H1 (cell line): ENCODE results near the gene PIK3R1. TPM values are rescaled to one million over a fixed set of nuclear protein-coding genes. Genes with fewer than 3 reads are reported as not detected.
A peak's percentile ranks its signal among the peaks of the same experiment; 100 is the strongest.

Source experiments
- RAD21 ChIP-seq, 2 experiments: IDR thresholded peaks in 1 of 2; conservative IDR thresholded peaks in 1 of 2; 2 replicates each; pipeline ENCODE4 v1.6.1; 2011; ENCODE audit warnings: low read depth in 2 of 2, low read length in 2 of 2, improper control_type of control experiment in 1 of 2, inconsistent platforms in 1 of 2, mild to moderate bottlenecking in 1 of 2, moderate library complexity in 1 of 2
- polyA plus RNA-seq, 7 experiments: library from polyadenylated mRNA; depleted of rRNA in 3 of 7; stranded (reverse) in 5 of 7; unstranded in 2 of 7; fragments of >200 nt in 5 of 7; fragments of 200-250 nt in 2 of 7; gene quantifications; 1 replicate in 5 of 7; 2 replicates in 1 of 7; 4 replicates in 1 of 7; pipeline versions ENCODE4 v1.2.1 to v1.2.3, GENCODE V29; 2011 to 2013; ENCODE audit warnings: missing spikeins in 2 of 7, mixed read lengths in 2 of 7
- total RNA-seq: library from RNA; stranded (reverse); fragmentation: NEBNext Ultra II Directional; extraction: Animal tissue kit (Norgen Biotek cat#: 25700); gene quantifications from 2 replicates; pipeline ENCODE4 v1.2.1, GENCODE V29; 2021

Gene PIK3R1
- total and polyA plus RNA-seq, 2 of the 8 experiments (the other 6 are each of a cell fraction or from before 2014, with no cell fraction given): 2.3 to 13.7 TPM

GRCh38 chr5:68252673-68253623, 37.4 kb downstream of the PIK3R1 start (continued):
- peak; percentile 98 for TF ChIP-seq RAD21 (IDR thresholded peaks at IDR 0.05 in 1 of 2, conservative IDR thresholded peaks at IDR 0.05 in 1 of 2; ENCODE audit: low read depth in 2 of 2, low read length in 2 of 2)
